Umbilical cord (tissue), 2 donors: Measurements from ENCODE around the gene CDH23. TPM values are rescaled to one million over a fixed set of nuclear protein-coding genes. Genes with fewer than 3 reads are reported as not detected.

ENCODE experiments used
- DNase-seq: peaks from one replicate; pipeline ENCODE4 v3.0.0-alpha.2; 2015; ENCODE audit warnings: low spot score
- total RNA-seq: library from RNA; depleted of rRNA; stranded (reverse); fragments of >200 nt; gene quantifications from one replicate; pipeline ENCODE4 v1.2.3, GENCODE V29; 2014; ENCODE audit warnings: low replicate concordance; ENCODE audit not compliant: insufficient read depth

The CDH23 gene
- total RNA-seq, 1 donor from 2014 or later = 7.0 TPM

GRCh38 chr10:71740069-71740653, 343.4 kb downstream of the CDH23 start:
- DNase-seq = no peak

GRCh38 chr10:71741029-71741428, 344.3 kb downstream of the CDH23 start:
- DNase-seq = no peak

- no peak for DNase-seq
Observed at GRCh38 chr10:71741671-71742070, 345.0 kb downstream of the CDH23 start.

- no peak for DNase-seq
Observed at GRCh38 chr10:71742301-71743088, 345.8 kb downstream of the CDH23 start.

GRCh38 chr10:71743089-71743838, 346.5 kb downstream of the CDH23 start:
- no peak for DNase-seq

GRCh38 chr10:71743866-71744265, 347.1 kb downstream of the CDH23 start:
- no peak for DNase-seq

GRCh38 chr10:71744897-71745663, 348.4 kb downstream of the CDH23 start:
- DNase-seq = no peak

- no peak for DNase-seq
Observed at GRCh38 chr10:71745664-71746250, 349.0 kb downstream of the CDH23 start.

- DNase-seq = peak; percentile 86
Observed at GRCh38 chr10:71746344-71747037, 349.8 kb downstream of the CDH23 start.

- no peak for DNase-seq
Observed at GRCh38 chr10:71747039-71747531, 350.4 kb downstream of the CDH23 start.

GRCh38 chr10:71747551-71748523, 351.1 kb downstream of the CDH23 start:
- DNase-seq = peak; percentile 71

- DNase-seq = peak; percentile 75
Observed at GRCh38 chr10:71748671-71749191, 352.0 kb downstream of the CDH23 start.

- no peak for DNase-seq
Observed at GRCh38 chr10:71749396-71749795, 352.7 kb downstream of the CDH23 start.

- no peak for DNase-seq
Observed at GRCh38 chr10:71750124-71750841, 353.6 kb downstream of the CDH23 start.

- DNase-seq = no peak
Observed at GRCh38 chr10:71750986-71751385, 354.3 kb downstream of the CDH23 start.

- no peak for DNase-seq
Observed at GRCh38 chr10:71751515-71752224, 354.9 kb downstream of the CDH23 start.

- DNase-seq = no peak
Observed at GRCh38 chr10:71752391-71753090, 355.8 kb downstream of the CDH23 start.
